ENCODE data around the gene STRN3.
"Not testable (repeated sequence)": the region's sequence is repeated elsewhere in the genome, so short reads cannot be mapped to it uniquely, and the experiment has no call there.

STRN3 gene

DNA sequence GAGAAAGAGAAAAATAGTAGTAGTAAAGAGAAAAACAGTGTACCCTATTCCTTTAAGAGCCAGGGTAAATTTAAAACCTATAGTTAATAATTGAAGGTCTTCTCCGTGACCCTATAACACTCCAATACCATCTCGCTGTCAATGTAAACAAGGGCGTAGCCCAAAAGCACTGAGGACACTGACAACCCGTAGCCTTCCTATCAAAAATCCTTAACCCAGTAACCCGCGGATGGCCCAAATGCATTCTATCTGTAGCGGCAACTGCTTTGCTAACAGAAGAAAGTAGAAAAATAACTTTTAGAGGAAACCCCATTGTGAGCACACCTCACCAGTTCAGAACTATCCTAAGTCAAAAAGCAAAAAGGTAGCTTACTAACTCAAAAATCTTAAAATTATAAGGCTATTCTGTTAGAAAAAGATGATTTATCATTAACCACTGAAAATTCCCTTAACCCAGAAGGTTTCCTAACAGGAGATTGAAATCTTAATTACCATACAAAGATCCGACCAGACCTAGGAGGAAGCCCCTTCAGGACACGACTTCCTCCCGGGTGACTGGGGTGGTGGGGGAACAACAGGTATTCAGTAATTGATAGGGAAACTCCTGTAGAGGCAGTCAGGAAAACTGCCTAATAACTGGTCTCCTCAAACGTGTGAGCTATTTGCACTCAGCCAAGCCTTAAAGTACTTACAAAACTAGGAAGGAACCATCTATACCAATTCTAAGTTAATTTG lies 58.6 kb downstream of the STRN3 start:
- DNase-seq = not testable (repeated sequence)

DNA sequence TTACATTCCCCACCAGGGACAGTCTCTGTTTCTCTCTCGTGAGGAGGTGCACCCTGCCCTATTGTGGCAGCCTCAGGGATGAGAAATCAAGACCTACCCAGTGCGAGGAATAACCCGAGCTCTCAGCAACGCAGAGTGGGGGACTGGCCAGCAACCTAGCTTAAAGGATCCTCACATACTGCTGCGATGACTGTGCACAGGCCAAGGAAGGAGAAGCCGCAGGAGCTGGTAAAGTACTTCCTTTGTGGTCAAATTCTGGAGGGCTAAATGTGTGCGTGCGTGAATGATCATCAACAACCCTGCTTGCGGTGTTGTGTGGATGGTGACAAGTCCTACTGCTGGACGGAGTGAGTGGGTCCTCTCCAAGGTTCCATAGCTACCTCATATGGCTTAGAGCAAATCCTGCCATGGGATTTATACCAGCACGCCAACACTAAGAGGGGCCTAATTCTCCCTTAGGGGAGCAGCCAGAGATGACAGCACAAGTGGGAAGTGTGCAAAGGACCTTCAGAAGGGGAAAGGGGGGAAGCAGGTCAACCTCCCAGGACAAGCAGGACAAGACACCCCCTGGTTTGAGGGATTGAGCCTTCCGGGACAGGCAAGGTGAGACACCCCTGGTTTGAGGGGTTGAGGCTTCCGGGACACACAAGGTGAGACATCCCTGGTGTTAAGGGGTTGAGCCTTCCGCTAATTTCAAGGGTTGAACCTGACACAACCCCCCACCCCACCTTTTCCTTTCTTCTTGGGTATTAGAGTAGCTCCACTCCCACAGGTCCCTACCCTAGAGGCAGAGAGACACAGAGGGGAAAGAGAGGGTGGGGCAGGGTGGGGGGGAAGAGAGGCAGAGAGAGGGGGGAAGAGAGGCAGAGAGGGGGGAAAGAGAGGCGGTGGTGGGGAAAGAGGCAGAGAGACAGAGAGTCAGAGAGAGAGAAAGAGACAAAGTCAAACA lies 59.5 kb downstream of the STRN3 start:
- no peak for DNase-seq

DNA sequence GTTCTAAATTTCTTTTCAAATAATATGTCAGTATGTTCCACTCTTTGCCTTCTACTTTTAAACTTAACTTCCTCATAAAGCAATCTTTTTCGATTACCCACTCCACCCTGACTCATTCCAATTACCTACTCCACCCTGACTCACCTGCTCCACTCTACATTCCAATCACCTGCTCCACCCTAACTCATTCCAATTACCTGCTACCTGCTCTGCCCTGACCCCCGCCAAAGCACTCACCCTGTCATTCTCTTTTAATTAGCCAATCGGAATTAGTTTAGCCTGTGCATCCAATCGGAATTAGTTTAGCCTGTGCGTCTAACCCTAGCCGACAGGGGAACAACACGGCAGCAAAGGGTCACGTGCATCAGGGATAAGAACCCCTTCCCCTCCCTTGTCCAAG lies 60.3 kb downstream of the STRN3 start:
- DNase-seq = not testable (repeated sequence)

DNA sequence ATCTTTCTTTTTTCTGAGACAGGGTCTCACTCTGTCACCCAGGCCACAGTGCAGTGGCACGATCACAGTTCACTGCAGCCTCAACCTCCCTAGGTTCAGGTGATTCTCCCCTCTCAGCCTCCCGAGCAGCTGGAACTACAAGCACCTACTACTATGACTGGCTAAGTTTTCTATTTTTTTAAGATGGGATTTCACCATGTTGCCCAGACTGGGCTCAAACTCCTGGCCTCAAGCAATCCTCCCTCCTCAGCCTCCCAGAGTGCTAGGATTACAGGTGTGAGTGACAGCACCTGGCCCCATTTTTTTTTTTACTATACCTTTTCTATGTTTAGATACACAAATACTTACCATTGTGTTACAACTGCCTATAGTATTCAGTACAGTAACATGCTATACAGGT lies 63.6 kb downstream of the STRN3 start:
- not testable (repeated sequence) for DNase-seq

DNA sequence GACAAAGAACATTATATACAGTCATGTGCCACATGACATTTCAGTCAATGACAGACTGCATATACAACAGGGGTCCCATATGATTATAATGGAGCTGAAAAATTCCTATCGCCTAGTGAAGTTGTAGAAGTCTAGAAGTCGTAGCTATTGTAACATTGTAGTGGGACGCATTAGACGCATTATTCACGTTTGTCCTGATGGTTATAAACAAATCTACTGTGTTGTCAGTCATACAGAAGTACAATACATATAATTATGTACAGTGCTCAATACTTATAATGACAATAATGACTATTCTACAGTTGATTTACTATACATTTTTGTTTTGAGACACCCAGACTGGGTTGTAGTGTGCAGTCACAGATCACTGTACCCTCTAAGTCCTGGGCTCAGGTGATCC lies 64.8 kb downstream of the STRN3 start:
- DNase-seq = no peak

DNA sequence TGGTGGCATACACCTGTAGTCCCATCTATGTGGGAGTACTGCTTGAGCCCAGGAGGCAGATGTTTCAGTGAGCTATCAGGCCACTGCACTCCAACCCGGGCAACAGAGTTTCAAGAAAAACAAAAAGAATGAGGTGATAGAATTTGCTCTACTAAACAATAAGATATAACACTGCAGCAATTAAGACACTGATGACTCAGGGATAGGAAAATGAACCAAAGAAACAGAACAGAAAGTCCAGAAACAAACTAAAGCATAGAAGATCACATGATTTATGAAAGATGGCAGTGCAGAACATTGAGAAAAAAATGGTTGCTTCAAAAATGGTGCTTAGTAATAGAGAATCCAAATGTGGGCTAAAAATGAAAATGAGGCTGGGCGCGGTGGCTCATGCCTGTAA lies 66.0 kb downstream of the STRN3 start:
- no peak for DNase-seq

DNA sequence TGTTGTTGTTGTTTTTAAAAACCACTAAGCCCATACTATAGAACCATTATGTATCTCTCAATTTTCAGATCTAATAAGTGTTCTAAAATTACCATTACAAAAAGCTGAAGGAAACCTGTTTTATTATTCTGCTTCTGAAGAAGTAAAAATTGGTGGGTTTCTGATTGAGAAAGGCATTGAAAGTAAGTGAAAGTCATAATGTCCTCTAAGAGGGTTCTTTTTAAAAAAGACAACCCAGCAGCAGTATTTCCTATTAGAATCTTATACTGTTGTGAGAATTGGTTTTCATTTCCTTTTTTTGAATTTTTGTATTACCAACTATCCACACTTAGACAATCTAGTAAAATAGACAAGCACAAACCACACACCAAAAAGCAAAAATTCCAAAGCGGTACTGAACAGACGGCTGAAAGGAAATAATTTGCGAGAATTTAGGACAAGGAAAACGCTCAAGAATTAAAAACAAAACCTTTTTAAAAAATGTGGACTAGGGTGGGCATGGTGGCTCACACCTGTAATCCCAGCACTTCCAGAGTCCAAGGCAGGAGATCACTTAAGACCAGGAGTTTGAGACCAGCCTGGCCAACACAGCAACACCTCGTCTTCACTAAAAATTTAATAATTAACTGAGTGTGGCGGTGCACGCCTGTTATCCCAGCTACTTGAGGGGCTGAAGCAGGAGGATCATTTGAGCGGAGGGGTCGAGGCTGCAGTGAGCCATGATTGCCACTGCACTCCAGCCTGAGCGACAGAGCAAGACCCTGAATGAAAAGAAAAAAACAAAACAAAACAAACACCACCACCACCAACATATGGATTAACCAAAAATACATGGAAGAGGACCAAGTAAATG lies 67.4 kb downstream of the STRN3 start:
- DNase-seq = no peak

DNA sequence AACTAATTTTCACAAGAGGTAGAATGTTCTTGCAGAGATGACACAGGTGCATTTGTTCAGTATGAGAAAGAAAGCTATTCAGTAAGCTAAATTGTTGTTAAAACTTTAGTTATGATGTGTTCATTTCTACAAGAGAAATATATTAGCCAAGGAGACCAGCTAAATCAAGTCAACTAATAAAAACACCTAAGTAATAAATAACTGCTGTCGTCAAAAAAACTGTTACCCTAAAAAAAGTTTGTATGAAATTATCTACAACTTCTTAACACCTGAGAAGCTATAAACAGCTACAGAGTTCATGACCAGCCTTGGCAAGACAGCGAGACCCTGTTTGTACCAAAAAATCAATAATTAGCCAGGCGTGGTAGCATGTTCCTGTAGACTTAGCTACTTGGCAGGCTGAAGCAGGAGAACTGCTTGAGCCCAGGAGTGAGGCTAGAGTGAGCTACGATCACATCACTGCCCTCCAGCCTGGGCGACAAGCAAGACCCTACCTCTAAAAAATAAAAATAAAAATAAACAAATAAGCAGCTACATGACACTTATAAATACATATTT lies 68.3 kb downstream of the STRN3 start:
- DNase-seq = no peak

DNA sequence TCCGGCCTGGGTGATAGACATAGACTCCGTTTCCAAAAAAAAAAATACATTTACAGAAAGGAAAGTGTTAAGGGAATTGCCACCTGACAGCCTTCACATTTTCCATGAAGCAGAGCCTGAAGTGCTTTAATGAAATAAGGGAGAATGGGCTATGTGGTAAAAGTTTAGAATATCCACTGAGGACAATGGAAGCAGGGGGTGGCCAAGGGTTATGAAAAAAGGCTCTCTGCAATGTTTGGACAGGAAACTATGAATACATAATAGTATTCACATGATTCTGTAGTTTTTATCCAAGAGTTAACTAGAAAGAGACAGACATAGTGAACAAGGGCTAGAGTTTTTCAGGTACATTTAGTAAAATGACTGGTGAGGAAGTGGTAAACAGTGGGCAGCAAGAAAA lies 76.5 kb downstream of the STRN3 start:
- no peak for DNase-seq

DNA sequence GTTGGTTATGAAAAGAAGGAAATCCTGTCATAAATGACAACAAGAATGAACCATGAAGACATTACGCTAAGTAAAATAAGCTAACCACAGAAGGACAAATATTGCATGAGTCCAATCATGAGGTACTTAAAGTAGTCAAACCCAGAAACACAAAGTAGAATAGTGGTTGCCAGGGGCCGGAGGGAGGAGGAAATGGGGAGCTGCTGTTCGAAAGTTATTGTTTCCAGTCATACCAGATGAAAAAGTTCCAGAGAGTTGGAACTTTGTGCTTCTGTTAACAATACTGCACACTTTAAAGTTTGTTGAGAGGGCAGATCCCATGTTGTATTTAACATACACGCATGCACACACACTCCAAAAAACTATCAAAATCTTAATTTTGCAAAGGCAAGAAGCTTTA lies 82.5 kb downstream of the STRN3 start:
- no peak for DNase-seq

DNA sequence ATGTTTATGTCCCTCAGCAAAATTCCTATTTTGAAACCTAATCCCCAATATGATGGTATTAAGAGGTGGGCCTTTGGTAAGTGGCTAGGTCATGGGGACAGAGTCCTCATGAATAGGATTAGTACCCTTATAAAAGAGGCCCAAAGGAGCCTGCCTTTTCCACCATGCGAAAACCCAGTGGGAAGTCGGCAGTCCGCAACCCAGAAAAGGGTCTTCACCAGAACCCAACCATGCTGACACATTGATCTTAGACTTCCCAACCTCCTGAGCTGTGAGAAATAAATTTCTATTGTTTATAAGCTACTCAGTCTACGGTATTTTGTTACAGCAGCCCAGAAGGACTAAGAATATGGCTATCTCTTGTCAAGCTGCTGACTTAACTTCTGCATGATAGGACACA lies 85.3 kb downstream of the STRN3 start:
- no peak for DNase-seq

DNA sequence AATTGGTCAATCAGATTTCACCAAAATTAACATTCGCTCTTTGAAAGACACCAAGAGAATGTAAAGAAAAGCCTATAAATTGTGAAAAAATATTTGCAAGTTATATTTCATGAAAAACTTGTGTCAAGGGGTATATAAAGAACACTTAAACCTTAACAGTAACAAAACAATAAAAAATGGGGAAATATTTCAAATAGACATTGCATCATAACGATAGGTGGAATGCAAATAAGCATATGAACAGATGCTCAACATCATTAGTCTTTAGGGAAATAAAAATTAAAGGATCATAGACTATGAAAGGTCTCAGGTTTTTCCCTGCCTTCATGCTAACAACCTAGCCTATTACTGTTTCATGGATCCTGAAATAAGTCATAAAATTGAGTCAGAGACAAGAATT lies 87.6 kb downstream of the STRN3 start:
- no peak for DNase-seq

DNA sequence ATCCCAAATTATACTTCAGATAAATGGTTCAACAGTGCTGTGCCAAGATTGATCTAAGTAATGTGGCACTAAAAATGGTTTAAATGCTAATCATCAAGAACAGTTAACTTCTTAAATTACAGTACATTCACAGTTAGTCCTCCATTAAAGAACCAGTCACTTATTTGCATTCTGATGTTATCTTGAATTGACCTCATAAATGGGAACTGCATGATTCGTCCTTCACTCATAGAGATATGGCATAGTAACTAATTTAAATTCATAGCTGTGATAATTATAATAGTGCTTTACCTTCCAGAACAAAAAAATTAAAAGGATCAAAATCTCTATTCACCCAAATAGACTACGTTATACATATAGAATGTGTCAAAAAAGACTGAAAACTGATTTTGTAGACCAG lies 90.7 kb downstream of the STRN3 start:
- DNase-seq = no peak

DNA sequence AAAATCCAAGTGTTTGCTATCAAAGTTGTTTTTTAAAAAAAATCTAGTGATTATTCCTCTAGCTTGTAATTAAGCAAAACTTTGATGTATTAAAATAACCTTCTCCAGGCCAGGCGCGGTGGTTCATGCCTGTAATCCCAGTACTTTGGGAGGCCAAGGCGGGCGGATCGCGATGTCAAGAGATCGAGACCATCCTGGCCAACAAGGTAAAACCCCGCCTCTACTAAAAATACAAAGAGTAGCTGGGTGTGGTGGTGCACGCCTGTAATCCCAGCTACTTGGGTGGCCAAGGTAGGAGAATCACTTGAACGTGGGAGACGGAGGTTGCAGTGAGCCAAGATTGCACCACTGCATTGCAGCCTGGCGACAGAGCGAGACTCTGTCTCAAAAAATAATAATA lies 92.2 kb downstream of the STRN3 start:
- not testable (repeated sequence) for DNase-seq

DNA sequence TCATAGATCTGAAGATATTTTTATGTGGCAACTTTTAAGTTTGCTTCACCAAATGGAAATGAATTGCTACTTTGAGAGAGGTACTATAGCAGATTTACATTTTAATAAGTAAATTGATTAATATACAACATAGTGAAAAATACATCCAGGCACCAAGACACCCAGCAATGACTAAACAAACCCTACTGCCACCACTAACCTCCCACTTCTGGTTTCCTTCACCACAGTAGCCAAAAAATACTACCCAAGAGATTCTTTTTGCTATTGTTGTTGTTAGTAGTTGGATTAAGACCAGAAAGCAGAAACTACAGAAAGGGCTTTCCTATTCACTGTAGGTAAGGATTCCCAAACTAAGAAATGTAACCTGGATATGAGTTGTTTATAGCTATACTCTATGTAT lies 97.7 kb downstream of the STRN3 start:
- no peak for DNase-seq

DNA sequence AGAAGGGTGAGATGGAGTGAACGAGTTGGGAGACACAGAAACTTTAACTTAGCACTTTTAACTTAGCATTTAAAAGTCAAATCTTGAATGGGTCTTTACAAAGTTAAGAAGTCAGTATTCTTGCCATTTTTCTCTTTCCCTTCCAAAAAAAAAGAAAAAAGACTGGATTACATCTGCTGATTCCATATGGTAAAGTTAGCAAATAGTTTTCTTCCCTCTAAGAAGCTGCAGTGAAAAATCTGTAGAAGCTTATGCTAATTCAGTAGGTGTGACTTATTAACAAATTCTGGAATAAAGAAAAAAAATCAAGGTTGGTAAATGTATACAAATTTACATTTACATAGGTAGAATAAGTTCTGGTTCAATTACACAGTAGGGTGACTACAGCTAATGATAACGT lies 100.9 kb downstream of the STRN3 start:
- no peak for DNase-seq

DNA sequence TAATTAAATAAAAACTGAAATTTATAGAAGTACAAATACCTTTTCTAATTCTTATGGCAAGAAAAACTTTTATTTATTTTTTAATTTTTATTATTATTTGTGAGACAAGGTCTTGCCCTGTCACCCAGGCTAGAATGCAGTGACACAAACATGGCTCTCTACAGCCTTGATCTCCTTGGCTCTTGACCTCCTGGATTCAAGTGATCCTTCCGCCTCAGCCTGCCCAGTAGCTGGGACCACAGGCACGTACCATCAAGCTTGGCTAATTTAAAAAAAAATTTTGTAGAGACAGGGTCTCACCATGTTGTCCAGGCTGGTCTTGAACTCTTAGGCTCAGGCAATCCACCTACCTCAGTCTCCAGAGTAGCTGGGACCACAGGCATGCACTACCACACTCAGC lies 104.4 kb downstream of the STRN3 start:
- DNase-seq = no peak

DNA sequence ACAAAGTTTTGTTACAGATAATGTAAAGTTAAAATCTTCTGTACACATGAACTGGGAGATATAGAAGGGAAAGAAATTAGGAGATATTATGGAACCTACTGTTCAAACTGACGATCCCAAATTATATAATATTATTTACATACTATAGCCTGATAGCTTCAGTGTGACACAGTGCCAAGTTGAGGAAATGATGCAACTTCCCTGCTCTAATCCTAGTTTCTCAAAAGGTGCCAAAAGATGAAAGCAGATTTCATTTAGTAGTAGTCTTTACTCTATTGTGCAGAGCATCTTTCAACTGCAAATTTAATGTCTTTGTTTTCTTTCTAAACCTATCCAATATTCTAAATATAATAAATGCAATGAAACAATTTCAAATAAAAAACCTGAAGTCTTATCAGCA lies 104.9 kb downstream of the STRN3 start:
- no peak for DNase-seq

DNA sequence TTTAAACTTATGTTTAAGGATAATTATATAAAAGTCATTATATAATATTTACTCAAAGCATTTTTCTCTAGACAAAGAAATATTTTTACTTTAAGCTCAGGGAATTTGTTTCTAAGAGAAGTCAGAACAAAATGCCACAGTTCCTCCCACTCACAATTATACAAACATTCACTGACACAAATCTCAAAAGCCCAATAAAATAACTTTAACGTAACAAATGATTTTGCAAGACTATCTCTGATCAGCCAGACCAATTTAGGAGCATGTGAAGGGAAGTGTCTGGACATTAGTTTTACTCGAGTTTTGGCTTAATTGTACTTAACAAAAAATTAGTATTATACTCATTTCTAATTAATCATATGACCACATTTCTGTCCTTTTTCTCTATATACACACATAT lies 110.6 kb downstream of the STRN3 start:
- no peak for DNase-seq

DNA sequence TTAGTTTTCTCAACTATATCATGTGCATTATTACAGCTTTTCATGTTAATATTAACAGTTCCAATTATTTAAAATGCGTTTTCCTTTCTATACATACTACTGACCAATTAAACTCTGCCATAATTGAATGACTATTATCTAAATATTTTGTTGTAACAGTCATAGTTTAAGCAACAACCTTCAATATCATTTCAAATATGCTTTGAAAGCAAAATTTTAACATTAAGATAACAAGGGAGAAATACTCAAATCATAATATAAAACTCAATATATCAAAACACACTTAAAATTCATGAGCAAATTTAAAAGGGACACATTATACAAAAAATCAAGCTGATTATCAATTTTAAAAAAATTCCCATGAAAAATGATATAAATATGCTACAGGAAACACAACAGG lies 111.4 kb downstream of the STRN3 start:
- DNase-seq = no peak

DNA sequence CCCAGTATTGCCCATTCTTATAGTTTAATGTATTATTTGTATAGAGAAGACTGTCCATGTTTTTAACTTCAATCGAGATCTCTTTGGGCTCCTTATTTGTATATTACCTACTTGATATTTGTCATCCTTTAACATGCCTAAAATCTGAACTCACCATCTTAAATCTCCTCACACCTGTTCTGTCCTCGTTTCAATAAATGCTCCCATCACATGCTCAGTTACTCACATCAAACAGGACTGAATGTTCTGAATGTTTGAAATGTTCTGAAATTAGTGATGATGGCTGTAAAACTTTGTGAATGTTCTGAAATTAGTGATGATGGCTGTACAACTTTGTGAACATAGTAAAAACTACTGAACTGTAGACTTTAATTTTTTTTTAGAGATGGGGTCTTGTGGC lies 117.4 kb downstream of the STRN3 start:
- no peak for DNase-seq

DNA sequence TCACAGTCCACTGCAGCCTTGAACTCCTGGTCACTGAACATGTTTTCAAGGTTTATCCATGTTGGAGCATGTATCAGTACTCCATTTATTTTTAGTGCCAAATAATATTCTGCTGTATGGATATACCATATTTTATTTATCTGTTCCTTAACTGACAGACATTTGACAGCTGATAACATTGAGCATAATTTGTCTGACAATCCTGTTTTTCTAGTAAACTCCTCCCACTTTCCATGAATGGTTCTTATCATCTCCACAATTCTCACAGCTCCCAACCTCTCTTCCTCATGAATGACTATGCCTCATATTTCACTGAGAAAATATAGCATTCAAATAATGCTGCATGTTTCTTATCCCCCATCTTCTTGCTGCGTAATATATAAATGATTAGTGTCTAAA lies 118.5 kb downstream of the STRN3 start:
- no peak for DNase-seq

Data from NCI-H1092 treated with DMSO at 0.1 percent for 48 hours (cell line).